ENCODE results near the gene KAZN.

DNA sequence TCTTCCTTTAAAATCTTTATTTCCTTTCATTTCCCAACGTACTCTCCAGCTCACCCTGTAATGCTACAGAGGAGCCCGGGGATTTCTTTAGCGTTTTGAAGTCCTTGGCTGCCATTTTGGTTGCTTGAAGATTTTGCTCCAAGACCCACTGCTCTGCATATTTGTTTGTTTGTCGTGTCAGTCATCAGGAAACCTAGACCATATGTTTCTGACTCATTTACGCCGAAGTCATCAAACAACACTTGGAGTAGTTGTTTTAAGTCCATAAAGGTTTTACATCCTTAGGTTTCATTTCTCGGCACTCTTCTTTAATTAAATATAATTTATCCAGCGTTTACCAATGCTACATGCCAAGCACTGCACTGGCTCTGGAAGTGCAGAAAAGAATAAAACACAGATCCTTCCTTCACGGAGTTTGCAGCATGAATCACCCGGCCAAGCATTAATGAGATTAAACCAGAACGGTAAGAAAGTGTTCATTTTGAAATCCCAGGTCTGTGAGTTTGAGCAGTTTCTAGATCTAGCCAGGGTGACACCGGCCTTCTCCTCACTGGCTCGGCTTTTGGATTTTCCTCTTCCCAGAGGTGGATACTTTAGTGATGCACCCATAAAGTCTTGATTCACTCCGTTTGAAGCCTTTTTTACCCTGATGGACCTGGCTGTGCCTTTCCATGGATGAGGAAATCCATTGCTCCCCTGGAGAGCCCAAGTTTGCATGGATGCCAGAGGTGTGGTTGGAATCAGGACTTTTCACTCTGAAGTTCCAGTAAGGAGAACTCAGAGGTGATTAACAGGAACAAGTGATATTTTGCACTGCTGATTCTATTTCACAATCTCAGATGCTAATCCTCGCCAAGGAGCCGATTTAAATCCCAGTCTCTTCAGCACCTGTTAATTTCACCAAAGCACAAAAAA, 109.3 kb downstream of the KAZN start:
- TF ChIP-seq, protein P1, sequence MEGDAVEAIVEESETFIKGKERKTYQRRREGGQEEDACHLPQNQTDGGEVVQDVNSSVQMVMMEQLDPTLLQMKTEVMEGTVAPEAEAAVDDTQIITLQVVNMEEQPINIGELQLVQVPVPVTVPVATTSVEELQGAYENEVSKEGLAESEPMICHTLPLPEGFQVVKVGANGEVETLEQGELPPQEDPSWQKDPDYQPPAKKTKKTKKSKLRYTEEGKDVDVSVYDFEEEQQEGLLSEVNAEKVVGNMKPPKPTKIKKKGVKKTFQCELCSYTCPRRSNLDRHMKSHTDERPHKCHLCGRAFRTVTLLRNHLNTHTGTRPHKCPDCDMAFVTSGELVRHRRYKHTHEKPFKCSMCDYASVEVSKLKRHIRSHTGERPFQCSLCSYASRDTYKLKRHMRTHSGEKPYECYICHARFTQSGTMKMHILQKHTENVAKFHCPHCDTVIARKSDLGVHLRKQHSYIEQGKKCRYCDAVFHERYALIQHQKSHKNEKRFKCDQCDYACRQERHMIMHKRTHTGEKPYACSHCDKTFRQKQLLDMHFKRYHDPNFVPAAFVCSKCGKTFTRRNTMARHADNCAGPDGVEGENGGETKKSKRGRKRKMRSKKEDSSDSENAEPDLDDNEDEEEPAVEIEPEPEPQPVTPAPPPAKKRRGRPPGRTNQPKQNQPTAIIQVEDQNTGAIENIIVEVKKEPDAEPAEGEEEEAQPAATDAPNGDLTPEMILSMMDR (IDR thresholded peaks at IDR 0.05) = no peak
- no peak for TF ChIP-seq POLR2A (IDR thresholded peaks at IDR 0.05)

Measured in testis (tissue), 2 donors.